Glutamatergic neuron (in vitro differentiated cells): ENCODE measurements around the gene FANCI. TPM values are rescaled to one million over a fixed set of nuclear protein-coding genes. Genes with fewer than 3 reads are reported as not detected.

Experiments
- DNase-seq: peaks from one replicate; pipeline ENCODE4 v3.0.0; 2022
- H3K27ac Mint-ChIP-seq: one replicate; pipeline ENCODE4 v1.8.0; 2020; ENCODE audit warnings: mild to moderate bottlenecking, mixed read lengths, inconsistent platforms; ENCODE audit not compliant: unreplicated experiment
- H3K27me3 Mint-ChIP-seq: one replicate; pipeline ENCODE4 v1.8.0; 2020; ENCODE audit warnings: mild to moderate bottlenecking, moderate library complexity, mixed read lengths, inconsistent platforms; ENCODE audit not compliant: unreplicated experiment
- H3K36me3 Mint-ChIP-seq: one replicate; pipeline ENCODE4 v1.8.0; 2020; ENCODE audit warnings: mild to moderate bottlenecking, mixed read lengths, inconsistent platforms; ENCODE audit not compliant: unreplicated experiment
- H3K4me1 Mint-ChIP-seq: one replicate; pipeline ENCODE4 v1.8.0; 2020; ENCODE audit warnings: mild to moderate bottlenecking, low read depth, mixed read lengths, inconsistent platforms; ENCODE audit not compliant: unreplicated experiment
- H3K4me3 Mint-ChIP-seq: one replicate; pipeline ENCODE4 v1.8.0; 2020; ENCODE audit warnings: mild to moderate bottlenecking, mixed read lengths, inconsistent platforms; ENCODE audit not compliant: unreplicated experiment
- H3K9me3 Mint-ChIP-seq: one replicate; pipeline ENCODE4 v1.8.0; 2020; ENCODE audit warnings: mild to moderate bottlenecking, moderate library complexity, mixed read lengths, inconsistent platforms; ENCODE audit not compliant: unreplicated experiment
- total RNA-seq: library from RNA; stranded (reverse); fragmentation: NEBNext Ultra II Directional; extraction: Animal tissue kit (Norgen Biotek cat#: 25700); gene quantifications from one replicate; pipeline ENCODE4 v1.2.1, GENCODE V29; 2021; ENCODE audit not compliant: unreplicated experiment
- TF ChIP-seq, protein P1 (sequence below): fragments of 200-600 bp; sonication (generic); IDR thresholded peaks from one replicate; pipeline ENCODE4 v1.5.0; 2021; ENCODE audit not compliant: partially characterized antibody, unreplicated experiment

The FANCI gene
- total RNA-seq, 1 donor from 2014 or later = 15.8 TPM

DNA sequence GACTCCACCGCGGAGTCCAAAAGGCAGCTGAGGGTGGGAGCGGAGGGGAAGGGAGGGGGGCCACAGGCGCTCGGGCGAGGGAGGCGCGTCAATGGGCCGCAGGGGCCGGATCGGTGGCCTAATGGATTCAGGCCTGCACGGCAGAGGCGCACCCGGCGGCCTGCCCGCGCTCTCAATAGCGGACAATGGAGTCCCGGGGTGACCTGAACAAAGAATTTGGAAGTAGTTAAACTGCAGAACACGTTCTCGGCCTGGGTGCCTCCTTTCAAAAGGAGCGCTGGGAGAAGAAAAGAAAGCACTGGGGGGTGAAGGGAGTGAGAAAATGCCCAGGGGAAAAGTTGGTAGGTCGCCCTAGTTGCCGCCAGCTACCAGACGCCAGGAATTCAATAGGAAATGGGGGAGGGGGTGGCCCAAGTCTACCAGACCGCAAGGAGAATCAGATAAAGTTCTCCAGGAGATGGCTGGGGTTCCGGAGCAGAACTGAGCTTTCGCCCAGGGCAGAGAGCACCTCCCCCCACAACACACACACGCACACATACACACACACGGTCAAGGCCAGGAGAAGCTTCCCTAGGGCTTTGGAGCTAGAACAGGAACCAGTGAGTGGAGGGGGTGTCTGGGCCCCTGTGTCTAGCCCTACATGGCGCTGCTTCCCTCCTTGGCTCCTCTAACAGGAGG lies 116.7 kb downstream of the FANCI start:
- no peak for DNase-seq
- Mint-ChIP-seq H3K4me3 (peak overlapping the region; percentile 75), H3K9me3 (peaks cover 14% of the 10 kb centered on the region), H3K4me1 (peaks cover 19% of the 10 kb centered on the region), H3K27ac (no peak overlapping the region), H3K27me3 (peaks cover 39% of the 10 kb centered on the region), H3K36me3 (peaks cover 4% of the 10 kb centered on the region)
- TF ChIP-seq, protein P1, sequence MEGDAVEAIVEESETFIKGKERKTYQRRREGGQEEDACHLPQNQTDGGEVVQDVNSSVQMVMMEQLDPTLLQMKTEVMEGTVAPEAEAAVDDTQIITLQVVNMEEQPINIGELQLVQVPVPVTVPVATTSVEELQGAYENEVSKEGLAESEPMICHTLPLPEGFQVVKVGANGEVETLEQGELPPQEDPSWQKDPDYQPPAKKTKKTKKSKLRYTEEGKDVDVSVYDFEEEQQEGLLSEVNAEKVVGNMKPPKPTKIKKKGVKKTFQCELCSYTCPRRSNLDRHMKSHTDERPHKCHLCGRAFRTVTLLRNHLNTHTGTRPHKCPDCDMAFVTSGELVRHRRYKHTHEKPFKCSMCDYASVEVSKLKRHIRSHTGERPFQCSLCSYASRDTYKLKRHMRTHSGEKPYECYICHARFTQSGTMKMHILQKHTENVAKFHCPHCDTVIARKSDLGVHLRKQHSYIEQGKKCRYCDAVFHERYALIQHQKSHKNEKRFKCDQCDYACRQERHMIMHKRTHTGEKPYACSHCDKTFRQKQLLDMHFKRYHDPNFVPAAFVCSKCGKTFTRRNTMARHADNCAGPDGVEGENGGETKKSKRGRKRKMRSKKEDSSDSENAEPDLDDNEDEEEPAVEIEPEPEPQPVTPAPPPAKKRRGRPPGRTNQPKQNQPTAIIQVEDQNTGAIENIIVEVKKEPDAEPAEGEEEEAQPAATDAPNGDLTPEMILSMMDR = no peak

DNA sequence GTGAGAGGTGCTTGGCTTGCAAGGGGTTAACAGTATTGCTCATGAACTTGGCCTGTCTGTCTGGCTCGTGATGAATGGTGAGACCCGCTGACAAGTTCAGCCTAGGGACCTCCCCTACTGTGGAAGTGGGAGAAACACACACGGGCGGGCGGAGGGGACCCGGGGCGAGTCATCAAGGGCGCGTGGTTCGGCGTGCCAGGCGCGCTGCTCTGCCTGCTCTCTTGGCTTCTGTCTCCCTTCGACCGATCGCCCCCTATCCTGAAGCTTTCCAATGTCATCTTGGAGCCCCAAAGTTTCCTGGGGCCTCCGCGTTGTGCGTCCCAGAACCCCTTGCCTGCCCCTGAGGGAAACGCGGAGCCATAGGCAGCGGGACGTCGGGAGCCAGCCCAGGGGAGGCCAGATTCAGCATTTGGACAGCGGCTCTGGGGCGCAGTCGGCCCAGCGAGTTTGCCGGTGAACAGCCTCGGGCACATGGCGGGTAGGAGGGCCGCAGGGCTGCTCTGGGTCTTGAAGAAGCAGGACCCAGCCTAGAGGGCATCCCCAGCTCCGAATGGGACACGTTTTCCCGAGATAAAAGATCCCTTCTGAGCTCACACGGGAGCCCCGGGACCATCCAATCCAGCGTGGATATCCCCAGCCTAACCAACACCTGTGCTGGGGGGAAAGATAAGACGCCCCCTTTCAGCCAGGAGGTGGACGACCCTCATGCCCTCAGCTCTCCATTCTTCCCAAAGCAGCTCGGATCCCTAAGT lies 117.8 kb downstream of the FANCI start:
- TF ChIP-seq, protein P1 = no peak
- Mint-ChIP-seq H3K4me1 (peaks cover 19% of the 10 kb centered on the region), H3K27ac (no peak overlapping the region), H3K36me3 (peaks cover 4% of the 10 kb centered on the region), H3K27me3 (peaks cover 43% of the 10 kb centered on the region), H3K9me3 (peaks cover 21% of the 10 kb centered on the region), H3K4me3 (peak overlapping the region; percentile 75)
- DNase-seq = no peak

DNA sequence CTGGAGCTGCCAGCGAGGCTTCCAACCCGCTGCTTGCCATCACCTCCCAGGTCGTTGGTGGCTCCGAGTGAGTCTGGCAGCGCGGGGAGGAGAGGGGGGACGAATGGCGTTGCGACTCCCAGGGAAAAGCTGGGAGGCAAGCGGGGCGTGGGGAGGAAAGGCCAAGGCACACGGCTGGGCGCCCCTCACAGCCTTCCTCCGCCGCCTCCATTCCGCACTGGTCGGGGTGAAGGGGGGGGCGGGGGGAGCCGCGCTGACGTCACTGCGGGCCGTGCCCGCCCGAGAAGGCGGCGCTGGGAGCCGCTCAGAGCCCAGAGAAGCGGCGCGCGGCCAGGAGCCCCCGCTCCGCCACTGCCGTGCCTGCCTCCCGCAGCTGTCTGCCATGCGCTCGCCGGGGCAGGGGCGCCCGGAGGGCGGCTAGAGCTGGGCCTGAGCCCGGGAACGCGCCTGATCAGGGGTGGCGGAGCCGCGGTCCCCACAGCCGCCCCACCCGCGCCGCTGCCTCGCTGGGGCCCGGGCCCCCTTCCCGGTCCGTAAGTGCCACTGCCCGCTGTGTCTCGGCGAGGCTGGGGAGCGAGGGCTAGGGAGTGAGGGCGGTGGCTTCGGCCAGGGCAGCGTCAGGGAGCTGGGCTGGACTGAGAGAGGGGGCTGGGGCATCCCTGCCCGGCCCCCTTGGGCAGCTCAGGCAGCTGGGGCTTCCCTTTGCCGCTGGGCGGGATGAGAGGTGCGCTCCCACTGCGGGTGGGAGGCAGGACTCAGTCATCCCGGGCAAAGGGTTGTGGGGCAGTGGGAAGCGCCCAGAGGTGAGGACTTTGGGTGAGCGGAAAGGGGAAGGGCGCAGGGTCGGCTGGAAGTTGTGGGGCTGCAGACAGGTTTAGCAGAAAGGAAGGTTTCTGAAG lies 118.7 kb downstream of the FANCI start:
- Mint-ChIP-seq H3K27ac (no peak overlapping the region), H3K4me1 (peaks cover 21% of the 10 kb centered on the region), H3K27me3 (peaks cover 41% of the 10 kb centered on the region), H3K4me3 (peak overlapping the region; percentile 75), H3K36me3 (peaks cover 4% of the 10 kb centered on the region), H3K9me3 (peaks cover 21% of the 10 kb centered on the region)
- TF ChIP-seq, protein P1 = no peak
- peak; percentile 61 for DNase-seq

GRCh38 chr15:89363133-89363532 lies 119.4 kb downstream of the FANCI start:
- no peak for DNase-seq
- TF ChIP-seq, protein P1 = no peak
- H3K9me3 Mint-ChIP-seq = peaks cover 21% of the 10 kb centered on the region
- H3K4me3 Mint-ChIP-seq = peak overlapping the region; percentile 75
- H3K27ac Mint-ChIP-seq = no peak overlapping the region
- H3K4me1 Mint-ChIP-seq = peaks cover 21% of the 10 kb centered on the region
- H3K27me3 Mint-ChIP-seq = peaks cover 39% of the 10 kb centered on the region
- peaks cover 4% of the 10 kb centered on the region for H3K36me3 Mint-ChIP-seq
